ENCODE measurements around the gene PRRT1. TPM values are rescaled to one million over a fixed set of nuclear protein-coding genes. Genes with fewer than 3 reads are reported as not detected.

PRRT1 gene
- total RNA-seq, 1 donor from 2014 or later, result 1.3 TPM

GRCh38 chr6:32181148-32181702 is 29.5 kb upstream of the PRRT1 start:
- no peaks in the 10 kb centered on the region for H3K9me3 Mint-ChIP-seq (ENCODE audit: low read depth)
- H3K27ac Mint-ChIP-seq (ENCODE audit: unreplicated experiment), result peak overlapping the region; percentile 57
- peak; percentile 66 for DNase-seq (ENCODE audit: low spot score)
- H3K4me3 Mint-ChIP-seq (ENCODE audit: unreplicated experiment), result no peak overlapping the region
- H3K36me3 Mint-ChIP-seq (ENCODE audit: low read depth), result peaks cover 12% of the 10 kb centered on the region
- H3K4me1 Mint-ChIP-seq (ENCODE audit: low read depth), result peaks cover 43% of the 10 kb centered on the region
- no peaks in the 10 kb centered on the region for H3K27me3 Mint-ChIP-seq (ENCODE audit: low read depth)
- TF ChIP-seq, protein P1, sequence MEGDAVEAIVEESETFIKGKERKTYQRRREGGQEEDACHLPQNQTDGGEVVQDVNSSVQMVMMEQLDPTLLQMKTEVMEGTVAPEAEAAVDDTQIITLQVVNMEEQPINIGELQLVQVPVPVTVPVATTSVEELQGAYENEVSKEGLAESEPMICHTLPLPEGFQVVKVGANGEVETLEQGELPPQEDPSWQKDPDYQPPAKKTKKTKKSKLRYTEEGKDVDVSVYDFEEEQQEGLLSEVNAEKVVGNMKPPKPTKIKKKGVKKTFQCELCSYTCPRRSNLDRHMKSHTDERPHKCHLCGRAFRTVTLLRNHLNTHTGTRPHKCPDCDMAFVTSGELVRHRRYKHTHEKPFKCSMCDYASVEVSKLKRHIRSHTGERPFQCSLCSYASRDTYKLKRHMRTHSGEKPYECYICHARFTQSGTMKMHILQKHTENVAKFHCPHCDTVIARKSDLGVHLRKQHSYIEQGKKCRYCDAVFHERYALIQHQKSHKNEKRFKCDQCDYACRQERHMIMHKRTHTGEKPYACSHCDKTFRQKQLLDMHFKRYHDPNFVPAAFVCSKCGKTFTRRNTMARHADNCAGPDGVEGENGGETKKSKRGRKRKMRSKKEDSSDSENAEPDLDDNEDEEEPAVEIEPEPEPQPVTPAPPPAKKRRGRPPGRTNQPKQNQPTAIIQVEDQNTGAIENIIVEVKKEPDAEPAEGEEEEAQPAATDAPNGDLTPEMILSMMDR (IDR thresholded peaks at IDR 0.05), result no peak

- H3K36me3 Mint-ChIP-seq (ENCODE audit: low read depth), result peaks cover 7% of the 10 kb centered on the region
- H3K27ac Mint-ChIP-seq (ENCODE audit: unreplicated experiment), result peak overlapping the region; percentile 32
- H3K27me3 Mint-ChIP-seq (ENCODE audit: low read depth), result no peaks in the 10 kb centered on the region
- H3K9me3 Mint-ChIP-seq (ENCODE audit: low read depth), result no peaks in the 10 kb centered on the region
- peak overlapping the region; percentile 81 for H3K4me3 Mint-ChIP-seq (ENCODE audit: unreplicated experiment)
- TF ChIP-seq, protein P1 (IDR thresholded peaks at IDR 0.05), result no peak
- peaks cover 42% of the 10 kb centered on the region for H3K4me1 Mint-ChIP-seq (ENCODE audit: low read depth)
- DNase-seq (ENCODE audit: low spot score), result peak; percentile 47
Observed at GRCh38 chr6:32179766-32180405, 28.1 kb upstream of the PRRT1 start.

- Mint-ChIP-seq H3K4me1 (ENCODE audit: low read depth) (peaks cover 53% of the 10 kb centered on the region), H3K9me3 (ENCODE audit: low read depth) (no peaks in the 10 kb centered on the region), H3K27ac (ENCODE audit: unreplicated experiment) (peak overlapping the region; percentile 94), H3K36me3 (ENCODE audit: low read depth) (peaks cover 7% of the 10 kb centered on the region), H3K4me3 (ENCODE audit: unreplicated experiment) (peak overlapping the region; percentile 81), H3K27me3 (ENCODE audit: low read depth) (no peaks in the 10 kb centered on the region)
- peak; percentile 71 for DNase-seq (ENCODE audit: low spot score)
- TF ChIP-seq, protein P1 (IDR thresholded peaks at IDR 0.05), result no peak
Observed at GRCh38 chr6:32178547-32179440, 27.1 kb upstream of the PRRT1 start.

DNA sequence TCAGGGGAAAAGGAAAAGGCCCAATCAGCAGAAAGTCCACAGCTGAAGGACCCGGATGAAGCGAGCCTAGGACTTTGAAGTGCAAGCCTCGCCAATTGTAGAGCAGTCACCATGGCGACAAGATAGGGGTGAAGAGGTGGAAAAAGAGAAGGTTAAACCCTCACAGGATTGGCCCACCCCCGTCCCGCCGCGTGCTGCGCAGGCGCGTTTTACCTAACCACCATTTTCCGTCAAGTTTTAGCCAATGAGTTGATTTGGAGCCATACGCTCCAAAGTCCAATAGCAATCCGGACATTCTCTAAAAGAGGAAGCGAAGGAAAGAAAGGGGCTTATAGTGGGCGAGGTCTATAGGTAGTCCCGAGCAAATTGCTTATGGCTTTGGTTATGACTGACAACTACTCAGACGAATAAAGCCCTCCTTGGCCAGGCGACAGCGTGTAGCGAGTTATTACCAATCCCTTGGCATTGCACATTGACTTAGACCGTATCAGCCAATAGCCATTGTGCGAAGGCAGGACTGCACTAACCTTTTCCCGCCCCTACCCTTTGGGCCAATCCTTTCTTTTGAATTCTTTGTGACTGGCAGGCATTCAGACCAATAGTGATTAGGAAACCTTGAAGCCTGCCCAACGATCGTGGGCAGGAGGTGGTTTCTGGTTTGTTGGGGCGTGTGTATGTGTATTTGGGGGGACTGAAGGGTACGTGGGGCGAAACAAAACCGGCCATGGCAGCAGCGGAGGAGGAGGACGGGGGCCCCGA is 26.2 kb upstream of the PRRT1 start, which contains the start of gene RNF5:
TSS of gene RNF5 (plus strand) at position 618 of the 759 bp plus-strand sequence. CDS start at position 725, 107 bp downstream.
- Mint-ChIP-seq H3K4me1 (ENCODE audit: low read depth) (peaks cover 61% of the 10 kb centered on the region), H3K4me3 (ENCODE audit: unreplicated experiment) (peak within 1 kb of the TSS; percentile 81), H3K27ac (ENCODE audit: unreplicated experiment) (peak within 1 kb of the TSS; percentile 94), H3K9me3 (ENCODE audit: low read depth) (no peaks in the 10 kb centered on the region), H3K27me3 (ENCODE audit: low read depth) (no peaks in the 10 kb centered on the region), H3K36me3 (ENCODE audit: low read depth) (peaks cover 7% of the 10 kb centered on the region)
- TF ChIP-seq, protein P1 (IDR thresholded peaks at IDR 0.05), result no peak
- DNase-seq (ENCODE audit: low spot score), result peak; percentile 95

Data from chondrocyte (in vitro differentiated cells).